ENCODE results near the gene SDCBP2. TPM values are rescaled to one million over a fixed set of nuclear protein-coding genes. Genes with fewer than 3 reads are reported as not detected.

The SDCBP2 gene
- total and polyA plus RNA-seq, 2 of the 13 experiments (the other 11 are each of a cell fraction or from before 2014, with no cell fraction given), result 1.2 to 2.4 TPM

GRCh38 chr20:1325173-1326030 lies 3.5 kb downstream of the SDCBP2 start (continued):
- TF ChIP-seq, protein P1, sequence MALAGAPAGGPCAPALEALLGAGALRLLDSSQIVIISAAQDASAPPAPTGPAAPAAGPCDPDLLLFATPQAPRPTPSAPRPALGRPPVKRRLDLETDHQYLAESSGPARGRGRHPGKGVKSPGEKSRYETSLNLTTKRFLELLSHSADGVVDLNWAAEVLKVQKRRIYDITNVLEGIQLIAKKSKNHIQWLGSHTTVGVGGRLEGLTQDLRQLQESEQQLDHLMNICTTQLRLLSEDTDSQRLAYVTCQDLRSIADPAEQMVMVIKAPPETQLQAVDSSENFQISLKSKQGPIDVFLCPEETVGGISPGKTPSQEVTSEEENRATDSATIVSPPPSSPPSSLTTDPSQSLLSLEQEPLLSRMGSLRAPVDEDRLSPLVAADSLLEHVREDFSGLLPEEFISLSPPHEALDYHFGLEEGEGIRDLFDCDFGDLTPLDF (CRISPR knock-in tag; IDR thresholded peaks at IDR 0.05), result 0 out of 2 replicates have a peak, but pooled peaks have one; percentile 76
- TF ChIP-seq THAP9 (CRISPR knock-in tag; IDR thresholded peaks at IDR 0.05; ENCODE audit: borderline replicate concordance) (peak; percentile 94), FOXJ3 (CRISPR knock-in tag; IDR thresholded peaks at IDR 0.05; ENCODE audit: borderline replicate concordance) (peak; percentile 76), SAP130 (CRISPR knock-in tag; IDR thresholded peaks at IDR 0.05; ENCODE audit: low read depth) (peak; percentile 89), SIN3A (IDR thresholded peaks at IDR 0.05; ENCODE audit: borderline replicate concordance, low read depth, low read length) (peak; percentile 91; the same call in 1 of the 2 replicates), POGZ (CRISPR knock-in tag; IDR thresholded peaks at IDR 0.05) (peak; percentile 71; the same call in 1 of the 2 replicates), POLR2G (IDR thresholded peaks at IDR 0.05; ENCODE audit: low read depth, low read length) (peak; percentile 100), MTF2 (CRISPR knock-in tag; IDR thresholded peaks at IDR 0.05; ENCODE audit: borderline replicate concordance) (no peak), RBAK (CRISPR knock-in tag; IDR thresholded peaks at IDR 0.05) (no peak; the same call in 1 of the 2 replicates), PBX2 (CRISPR knock-in tag; IDR thresholded peaks at IDR 0.05) (peak; percentile 21; the same call in 1 of the 2 replicates), DBP (CRISPR knock-in tag; IDR thresholded peaks at IDR 0.05; ENCODE audit: not compliant biosample characterization) (peak; percentile 89), ZNF879 (CRISPR knock-in tag; IDR thresholded peaks at IDR 0.05) (peak; percentile 63; the same call in 1 of the 2 replicates)
- TF ChIP-seq, protein P2, sequence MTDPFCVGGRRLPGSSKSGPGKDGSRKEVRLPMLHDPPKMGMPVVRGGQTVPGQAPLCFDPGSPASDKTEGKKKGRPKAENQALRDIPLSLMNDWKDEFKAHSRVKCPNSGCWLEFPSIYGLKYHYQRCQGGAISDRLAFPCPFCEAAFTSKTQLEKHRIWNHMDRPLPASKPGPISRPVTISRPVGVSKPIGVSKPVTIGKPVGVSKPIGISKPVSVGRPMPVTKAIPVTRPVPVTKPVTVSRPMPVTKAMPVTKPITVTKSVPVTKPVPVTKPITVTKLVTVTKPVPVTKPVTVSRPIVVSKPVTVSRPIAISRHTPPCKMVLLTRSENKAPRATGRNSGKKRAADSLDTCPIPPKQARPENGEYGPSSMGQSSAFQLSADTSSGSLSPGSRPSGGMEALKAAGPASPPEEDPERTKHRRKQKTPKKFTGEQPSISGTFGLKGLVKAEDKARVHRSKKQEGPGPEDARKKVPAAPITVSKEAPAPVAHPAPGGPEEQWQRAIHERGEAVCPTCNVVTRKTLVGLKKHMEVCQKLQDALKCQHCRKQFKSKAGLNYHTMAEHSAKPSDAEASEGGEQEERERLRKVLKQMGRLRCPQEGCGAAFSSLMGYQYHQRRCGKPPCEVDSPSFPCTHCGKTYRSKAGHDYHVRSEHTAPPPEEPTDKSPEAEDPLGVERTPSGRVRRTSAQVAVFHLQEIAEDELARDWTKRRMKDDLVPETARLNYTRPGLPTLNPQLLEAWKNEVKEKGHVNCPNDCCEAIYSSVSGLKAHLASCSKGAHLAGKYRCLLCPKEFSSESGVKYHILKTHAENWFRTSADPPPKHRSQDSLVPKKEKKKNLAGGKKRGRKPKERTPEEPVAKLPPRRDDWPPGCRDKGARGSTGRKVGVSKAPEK (CRISPR knock-in tag; IDR thresholded peaks at IDR 0.05; ENCODE audit: borderline replicate concordance), result peak; percentile 92
- TF ChIP-seq, protein P3, sequence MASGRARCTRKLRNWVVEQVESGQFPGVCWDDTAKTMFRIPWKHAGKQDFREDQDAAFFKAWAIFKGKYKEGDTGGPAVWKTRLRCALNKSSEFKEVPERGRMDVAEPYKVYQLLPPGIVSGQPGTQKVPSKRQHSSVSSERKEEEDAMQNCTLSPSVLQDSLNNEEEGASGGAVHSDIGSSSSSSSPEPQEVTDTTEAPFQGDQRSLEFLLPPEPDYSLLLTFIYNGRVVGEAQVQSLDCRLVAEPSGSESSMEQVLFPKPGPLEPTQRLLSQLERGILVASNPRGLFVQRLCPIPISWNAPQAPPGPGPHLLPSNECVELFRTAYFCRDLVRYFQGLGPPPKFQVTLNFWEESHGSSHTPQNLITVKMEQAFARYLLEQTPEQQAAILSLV (CRISPR knock-in tag; IDR thresholded peaks at IDR 0.05; ENCODE audit: borderline replicate concordance), result peak; percentile 80; the same call in 1 of the 2 replicates
- TF ChIP-seq, protein P4, sequence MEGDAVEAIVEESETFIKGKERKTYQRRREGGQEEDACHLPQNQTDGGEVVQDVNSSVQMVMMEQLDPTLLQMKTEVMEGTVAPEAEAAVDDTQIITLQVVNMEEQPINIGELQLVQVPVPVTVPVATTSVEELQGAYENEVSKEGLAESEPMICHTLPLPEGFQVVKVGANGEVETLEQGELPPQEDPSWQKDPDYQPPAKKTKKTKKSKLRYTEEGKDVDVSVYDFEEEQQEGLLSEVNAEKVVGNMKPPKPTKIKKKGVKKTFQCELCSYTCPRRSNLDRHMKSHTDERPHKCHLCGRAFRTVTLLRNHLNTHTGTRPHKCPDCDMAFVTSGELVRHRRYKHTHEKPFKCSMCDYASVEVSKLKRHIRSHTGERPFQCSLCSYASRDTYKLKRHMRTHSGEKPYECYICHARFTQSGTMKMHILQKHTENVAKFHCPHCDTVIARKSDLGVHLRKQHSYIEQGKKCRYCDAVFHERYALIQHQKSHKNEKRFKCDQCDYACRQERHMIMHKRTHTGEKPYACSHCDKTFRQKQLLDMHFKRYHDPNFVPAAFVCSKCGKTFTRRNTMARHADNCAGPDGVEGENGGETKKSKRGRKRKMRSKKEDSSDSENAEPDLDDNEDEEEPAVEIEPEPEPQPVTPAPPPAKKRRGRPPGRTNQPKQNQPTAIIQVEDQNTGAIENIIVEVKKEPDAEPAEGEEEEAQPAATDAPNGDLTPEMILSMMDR (CRISPR knock-in tag; IDR thresholded peaks at IDR 0.05), result peak; percentile 43; the same call in 1 of the 2 replicates
